Fibroblast of lung (primary cell): ENCODE results near the gene PGAP2.

Experiments
- CTCF ChIP-seq, 2 donors: IDR thresholded peaks in 1 of 2; conservative IDR thresholded peaks in 1 of 2; 1 replicate in 1 of 2; 2 replicates in 1 of 2; pipeline ENCODE4 v1.5.1; 2011 to 2012; ENCODE audit warnings: low read length in 2 of 2, control low read depth in 1 of 2, inconsistent platforms in 1 of 2, low read depth in 1 of 2, mild to moderate bottlenecking in 1 of 2
- EZH2 ChIP-seq: IDR thresholded peaks from 2 replicates; pipeline ENCODE4 v1.5.1; 2012; ENCODE audit warnings: low read length, control low read depth, mild to moderate bottlenecking; ENCODE audit errors: missing control alignments

- no peak for TF ChIP-seq CTCF (conservative IDR thresholded peaks at IDR 0.05 in 1 of 2, IDR thresholded peaks at IDR 0.05 in 1 of 2; ENCODE audit: low read depth in 1 of 2, low read length in 2 of 2)
- TF ChIP-seq EZH2 = no peak
These were observed 12.0 kb upstream of the PGAP2 start for GRCh38 chr11:3796346-3796745.
